H4 (cell line): ENCODE data around the gene VWC2. TPM values are rescaled to one million over a fixed set of nuclear protein-coding genes. Genes with fewer than 3 reads are reported as not detected.
"Not testable (repeated sequence)": the region's sequence is repeated elsewhere in the genome, so short reads cannot be mapped to it uniquely, and the experiment has no call there.

Source experiments
- DNase-seq: peaks from one replicate; pipeline ENCODE4 v3.0.0-alpha.2; 2015; ENCODE audit warnings: low spot score
- total RNA-seq: library from RNA; depleted of rRNA; stranded (reverse); fragments of >200 nt; shearing (Covaris generic); gene quantifications from 2 replicates; pipeline ENCODE4 v1.2.3, GENCODE V29; 2014

The VWC2 gene
- total RNA-seq, 1 experiment from 2014 or later: 0.04 TPM

- no peak for DNase-seq
Measured at GRCh38 chr7:49850921-49851613, 77.6 kb downstream of the VWC2 start.

GRCh38 chr7:49851614-49851934 lies 78.1 kb downstream of the VWC2 start:
- DNase-seq: not testable (repeated sequence)

- DNase-seq: peak; percentile 83
Measured at GRCh38 chr7:49852619-49853462, 79.4 kb downstream of the VWC2 start.

- DNase-seq: no peak
Measured at GRCh38 chr7:49855281-49855980, 82.0 kb downstream of the VWC2 start.

- DNase-seq: no peak
Measured at GRCh38 chr7:49860293-49860692, 86.9 kb downstream of the VWC2 start.

GRCh38 chr7:49866076-49866735 lies 92.8 kb downstream of the VWC2 start:
- DNase-seq: no peak

- DNase-seq: no peak
Measured at GRCh38 chr7:49866910-49867309, 93.5 kb downstream of the VWC2 start.

GRCh38 chr7:49873420-49873819 lies 100.0 kb downstream of the VWC2 start:
- DNase-seq: no peak

- no peak for DNase-seq
Measured at GRCh38 chr7:49875336-49875735, 101.9 kb downstream of the VWC2 start.

- no peak for DNase-seq
Measured at GRCh38 chr7:49876202-49876601, 102.8 kb downstream of the VWC2 start.

GRCh38 chr7:49878089-49878488 lies 104.7 kb downstream of the VWC2 start:
- no peak for DNase-seq

GRCh38 chr7:49878627-49879026 lies 105.2 kb downstream of the VWC2 start:
- DNase-seq: no peak

- DNase-seq: no peak
Measured at GRCh38 chr7:49883933-49884332, 110.5 kb downstream of the VWC2 start.

- DNase-seq: no peak
Measured at GRCh38 chr7:49885593-49886285, 112.3 kb downstream of the VWC2 start.

- DNase-seq: no peak
Measured at GRCh38 chr7:49892481-49892880, 119.0 kb downstream of the VWC2 start.

- DNase-seq: no peak
Measured at GRCh38 chr7:49893131-49893530, 119.7 kb downstream of the VWC2 start.

GRCh38 chr7:49894543-49894942 lies 121.1 kb downstream of the VWC2 start:
- DNase-seq: no peak

GRCh38 chr7:49911909-49912308 lies 138.5 kb downstream of the VWC2 start:
- DNase-seq: no peak

- no peak for DNase-seq
Measured at GRCh38 chr7:49926720-49927119, 153.3 kb downstream of the VWC2 start.

GRCh38 chr7:49927631-49928030 lies 154.2 kb downstream of the VWC2 start:
- no peak for DNase-seq

- DNase-seq: no peak
Measured at GRCh38 chr7:49928787-49929186, 155.3 kb downstream of the VWC2 start.

- DNase-seq: no peak
Measured at GRCh38 chr7:49931627-49932026, 158.2 kb downstream of the VWC2 start.
